ENCODE measurements around the gene TRIP12. TPM values are rescaled to one million over a fixed set of nuclear protein-coding genes. Genes with fewer than 3 reads are reported as not detected.
A peak's percentile ranks its signal among the peaks of the same experiment; 100 is the strongest.
"Not testable (repeated sequence)": the region's sequence is repeated elsewhere in the genome, so short reads cannot be mapped to it uniquely, and the experiment has no call there.

The TRIP12 gene
- total RNA-seq, 1 experiment from 2014 or later: 252 TPM

- TF ChIP-seq CTCF (IDR thresholded peaks at IDR 0.05; ENCODE audit: unreplicated experiment): no peak
- Mint-ChIP-seq H3K4me1 (ENCODE audit: low read depth, unreplicated experiment) (no peaks in the 10 kb centered on the region), H3K27ac (ENCODE audit: unreplicated experiment) (no peak overlapping the region), H3K9me3 (ENCODE audit: low read depth, unreplicated experiment) (no peaks in the 10 kb centered on the region), H3K27me3 (ENCODE audit: unreplicated experiment) (no peaks in the 10 kb centered on the region), H3K4me3 (ENCODE audit: low read depth, unreplicated experiment) (no peak overlapping the region), H3K36me3 (ENCODE audit: insufficient read depth, unreplicated experiment) (no peaks in the 10 kb centered on the region)
- CTCF ChIA-PET: interaction anchor here (1.5 kb wide), 1 partner anchor 11 kb away, joined by 3 read pairs; the partner anchor contains the start of gene DNER
- DNase-seq: peak; percentile 19
- intact Hi-C loops (cut with micrococcal nuclease; ENCODE audit: unreplicated experiment): no loop called here
- BruUV-seq (replicated peaks): no TSS peak
These were observed 195.9 kb downstream of the TRIP12 start for GRCh38 chr2:229725716-229726574.

- H3K4me3 Mint-ChIP-seq (ENCODE audit: low read depth, unreplicated experiment); H3K27ac Mint-ChIP-seq (ENCODE audit: unreplicated experiment); H3K9me3 Mint-ChIP-seq (ENCODE audit: low read depth, unreplicated experiment); intact Hi-C loops (cut with micrococcal nuclease; ENCODE audit: unreplicated experiment); H3K4me1 Mint-ChIP-seq (ENCODE audit: low read depth, unreplicated experiment); DNase-seq; BruUV-seq (replicated peaks); CTCF ChIA-PET; H3K36me3 Mint-ChIP-seq (ENCODE audit: insufficient read depth, unreplicated experiment): not testable (repeated sequence)
- peaks cover 12% of the 10 kb centered on the region for H3K27me3 Mint-ChIP-seq (ENCODE audit: unreplicated experiment)
These were observed 198.6 kb downstream of the TRIP12 start for GRCh38 chr2:229723192-229723591.

GRCh38 chr2:229719926-229720647 lies 201.7 kb downstream of the TRIP12 start:
- intact Hi-C loops (cut with micrococcal nuclease; ENCODE audit: unreplicated experiment): loop anchor here (5.0 to 10.0 kb wide), 3 partner anchors 285 to 588 kb away; no protein-coding TSS in a partner anchor
- TF ChIP-seq CTCF (IDR thresholded peaks at IDR 0.05; ENCODE audit: unreplicated experiment): no peak
- no peak overlapping the region for H3K27ac Mint-ChIP-seq (ENCODE audit: unreplicated experiment)
- DNase-seq: no peak
- CTCF ChIA-PET: no interaction called here
- H3K4me1 Mint-ChIP-seq (ENCODE audit: low read depth, unreplicated experiment): no peaks in the 10 kb centered on the region
- peaks cover 26% of the 10 kb centered on the region for H3K27me3 Mint-ChIP-seq (ENCODE audit: unreplicated experiment)
- BruUV-seq (replicated peaks): no TSS peak
- H3K4me3 Mint-ChIP-seq (ENCODE audit: low read depth, unreplicated experiment): no peak overlapping the region
- H3K9me3 Mint-ChIP-seq (ENCODE audit: low read depth, unreplicated experiment): no peaks in the 10 kb centered on the region
- no peaks in the 10 kb centered on the region for H3K36me3 Mint-ChIP-seq (ENCODE audit: insufficient read depth, unreplicated experiment)

GRCh38 chr2:229718057-229718456 lies 203.8 kb downstream of the TRIP12 start:
- no peak overlapping the region for H3K27ac Mint-ChIP-seq (ENCODE audit: unreplicated experiment)
- intact Hi-C loops (cut with micrococcal nuclease; ENCODE audit: unreplicated experiment): loop anchor here (5.0 to 10.0 kb wide), 3 partner anchors 283 to 586 kb away; no protein-coding TSS in a partner anchor
- no peaks in the 10 kb centered on the region for H3K9me3 Mint-ChIP-seq (ENCODE audit: low read depth, unreplicated experiment)
- no peak overlapping the region for H3K4me3 Mint-ChIP-seq (ENCODE audit: low read depth, unreplicated experiment)
- no peak for DNase-seq
- H3K36me3 Mint-ChIP-seq (ENCODE audit: insufficient read depth, unreplicated experiment): peaks cover 6% of the 10 kb centered on the region
- no TSS peak for BruUV-seq (replicated peaks)
- no peak for TF ChIP-seq CTCF (IDR thresholded peaks at IDR 0.05; ENCODE audit: unreplicated experiment)
- CTCF ChIA-PET: no interaction called here
- no peaks in the 10 kb centered on the region for H3K4me1 Mint-ChIP-seq (ENCODE audit: low read depth, unreplicated experiment)
- peaks cover 36% of the 10 kb centered on the region for H3K27me3 Mint-ChIP-seq (ENCODE audit: unreplicated experiment)

Data from Calu3 (cell line).